ENCODE data around the gene TUBB4B. TPM values are rescaled to one million over a fixed set of nuclear protein-coding genes. Genes with fewer than 3 reads are reported as not detected.
A peak's percentile ranks its signal among the peaks of the same experiment; 100 is the strongest.

The TUBB4B gene
- total RNA-seq, 4 donors from 2014 or later: 367 to 753 (median 540) TPM

GRCh38 chr9:137278721-137279711, 37.9 kb downstream of the TUBB4B start:
- 90 to 96% methylated on average over 6 to 38 of the region's 139 CpGs for WGBS, 2 donors
- Histone ChIP-seq H3K36me3 (peaks cover 0 to 43% (median 0%) of the 10 kb centered on the region in 3 donors), H3K4me3 (peak overlapping the region; percentile 43 to 61 (median 56)), H3K27me3 (peaks cover 0 to 50% (median 0%) of the 10 kb centered on the region in 4 donors), H3K27ac (peak overlapping the region in 3 of 4 donors; percentile 81 to 87 (median 86)), H3K4me1 (peaks cover 32 to 67% (median 48%) of the 10 kb centered on the region in 3 donors), H3K9me3 (no peaks in the 10 kb centered on the region)
- TF ChIP-seq POLR2A (IDR thresholded peaks at IDR 0.05): no peak
- TF ChIP-seq, protein P1, sequence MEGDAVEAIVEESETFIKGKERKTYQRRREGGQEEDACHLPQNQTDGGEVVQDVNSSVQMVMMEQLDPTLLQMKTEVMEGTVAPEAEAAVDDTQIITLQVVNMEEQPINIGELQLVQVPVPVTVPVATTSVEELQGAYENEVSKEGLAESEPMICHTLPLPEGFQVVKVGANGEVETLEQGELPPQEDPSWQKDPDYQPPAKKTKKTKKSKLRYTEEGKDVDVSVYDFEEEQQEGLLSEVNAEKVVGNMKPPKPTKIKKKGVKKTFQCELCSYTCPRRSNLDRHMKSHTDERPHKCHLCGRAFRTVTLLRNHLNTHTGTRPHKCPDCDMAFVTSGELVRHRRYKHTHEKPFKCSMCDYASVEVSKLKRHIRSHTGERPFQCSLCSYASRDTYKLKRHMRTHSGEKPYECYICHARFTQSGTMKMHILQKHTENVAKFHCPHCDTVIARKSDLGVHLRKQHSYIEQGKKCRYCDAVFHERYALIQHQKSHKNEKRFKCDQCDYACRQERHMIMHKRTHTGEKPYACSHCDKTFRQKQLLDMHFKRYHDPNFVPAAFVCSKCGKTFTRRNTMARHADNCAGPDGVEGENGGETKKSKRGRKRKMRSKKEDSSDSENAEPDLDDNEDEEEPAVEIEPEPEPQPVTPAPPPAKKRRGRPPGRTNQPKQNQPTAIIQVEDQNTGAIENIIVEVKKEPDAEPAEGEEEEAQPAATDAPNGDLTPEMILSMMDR (IDR thresholded peaks at IDR 0.05): no peak
- DNase-seq: no peak
- intact Hi-C loops (cut with DNase I): no loop called here

DNA sequence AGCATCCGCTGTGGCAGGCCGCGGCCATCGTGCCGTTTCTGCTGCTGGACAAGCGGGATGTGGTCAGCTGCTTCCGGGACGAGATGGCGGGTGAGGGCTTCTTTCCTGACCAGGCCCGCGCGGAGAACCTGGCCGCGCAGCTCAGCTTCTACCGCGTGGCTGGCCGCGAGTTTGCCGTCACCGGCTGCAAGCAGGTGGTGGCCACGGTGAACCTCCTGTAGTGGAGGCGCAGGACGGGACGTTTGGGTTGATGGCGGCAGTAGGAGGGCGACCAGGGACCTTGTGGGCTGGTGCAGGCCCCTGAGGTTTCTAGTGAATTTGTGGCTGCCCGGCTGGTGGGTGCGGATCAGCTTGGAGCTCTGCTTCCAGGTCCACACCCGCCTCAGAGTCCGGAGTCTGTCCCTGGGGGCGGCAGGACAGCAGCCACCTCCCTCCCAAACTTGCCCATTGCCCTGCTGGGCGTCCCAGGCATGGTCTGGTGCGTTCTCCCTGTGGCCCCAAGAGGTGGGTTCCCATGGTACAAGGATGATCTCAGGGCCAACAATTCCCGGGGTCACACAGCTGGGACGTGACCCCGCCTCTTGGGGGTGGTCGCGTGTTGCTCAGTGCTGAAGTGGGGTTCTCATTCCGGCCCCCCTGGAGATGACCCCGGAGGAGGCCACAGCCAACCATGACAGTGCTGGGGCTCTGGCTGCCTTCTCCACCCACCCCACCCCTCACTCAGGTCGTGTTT, 38.8 kb downstream of the TUBB4B start:
- intact Hi-C loops (cut with DNase I): no loop called here
- no peaks in the 10 kb centered on the region for H3K9me3 ChIP-seq
- 82 to 93% methylated on average over 16 to 22 of the region's 41 CpGs for WGBS, 2 donors
- peaks cover 26 to 58% (median 44%) of the 10 kb centered on the region in 3 donors for H3K4me1 ChIP-seq
- no peak overlapping the region for H3K27ac ChIP-seq
- no peak overlapping the region for H3K4me3 ChIP-seq
- H3K36me3 ChIP-seq: peaks cover 0 to 43% (median 0%) of the 10 kb centered on the region in 3 donors
- TF ChIP-seq, protein P1 (IDR thresholded peaks at IDR 0.05): no peak
- no peak for TF ChIP-seq POLR2A (IDR thresholded peaks at IDR 0.05)
- no peak for DNase-seq
- H3K27me3 ChIP-seq: peaks cover 0 to 50% (median 0%) of the 10 kb centered on the region in 4 donors

DNA sequence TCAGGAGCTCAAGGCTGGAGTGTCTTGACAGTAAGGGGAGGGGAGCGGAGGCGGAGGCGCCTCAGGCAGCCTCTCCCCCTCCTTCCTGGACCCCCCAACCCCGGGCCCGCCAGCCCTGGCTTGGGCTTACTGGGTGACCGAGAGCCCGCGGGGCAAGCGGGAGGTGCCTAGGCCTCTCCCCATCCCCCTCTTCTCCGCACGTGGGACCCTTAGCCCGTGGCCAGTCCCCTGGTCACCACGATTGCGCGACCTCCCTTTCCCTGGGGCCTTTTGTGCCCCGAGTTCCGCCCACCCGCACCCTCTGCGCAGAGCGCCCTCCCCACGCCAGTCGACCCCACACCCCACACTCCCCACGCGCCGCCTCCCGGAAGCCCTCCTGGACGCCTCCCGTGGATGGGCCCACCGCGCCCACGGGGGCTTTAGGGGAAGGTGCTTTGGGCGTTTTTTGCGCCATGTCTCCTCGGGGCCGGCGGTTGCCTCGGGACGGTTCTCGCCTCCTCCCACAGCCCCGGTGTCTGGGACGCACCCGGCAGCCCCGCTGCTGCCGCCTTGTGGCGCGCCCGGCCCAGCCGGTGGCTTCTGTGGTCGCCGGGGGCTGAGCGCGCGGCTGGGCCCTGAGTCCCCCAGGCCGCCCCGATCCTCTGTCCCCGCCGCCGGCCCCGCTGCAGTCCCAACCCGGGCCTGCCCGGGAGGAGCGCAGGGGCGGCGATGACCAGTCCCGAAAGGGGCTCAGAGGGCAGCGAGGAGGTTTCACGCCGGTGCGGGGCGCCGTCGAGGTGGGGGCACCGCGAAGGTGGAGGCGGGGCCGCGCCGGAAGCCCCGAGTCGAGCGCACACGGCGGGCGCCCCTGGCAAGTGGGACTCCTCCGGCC, 39.6 kb downstream of the TUBB4B start:
- Histone ChIP-seq H3K27ac (no peak overlapping the region), H3K4me1 (peaks cover 24 to 50% (median 40%) of the 10 kb centered on the region in 3 donors), H3K36me3 (peaks cover 0 to 43% (median 0%) of the 10 kb centered on the region in 3 donors), H3K4me3 (peak overlapping the region in 2 of 4 donors; percentile 16 to 48), H3K9me3 (no peaks in the 10 kb centered on the region), H3K27me3 (peaks cover 0 to 50% (median 0%) of the 10 kb centered on the region in 4 donors)
- no peak for DNase-seq
- no peak for TF ChIP-seq POLR2A (IDR thresholded peaks at IDR 0.05)
- TF ChIP-seq, protein P1 (IDR thresholded peaks at IDR 0.05): peak; percentile 15 to 54 (median 24)
- WGBS, 2 donors: 72 to 83% methylated on average over 8 to 18 of the region's 85 CpGs
- intact Hi-C loops (cut with DNase I): no loop called here

DNA sequence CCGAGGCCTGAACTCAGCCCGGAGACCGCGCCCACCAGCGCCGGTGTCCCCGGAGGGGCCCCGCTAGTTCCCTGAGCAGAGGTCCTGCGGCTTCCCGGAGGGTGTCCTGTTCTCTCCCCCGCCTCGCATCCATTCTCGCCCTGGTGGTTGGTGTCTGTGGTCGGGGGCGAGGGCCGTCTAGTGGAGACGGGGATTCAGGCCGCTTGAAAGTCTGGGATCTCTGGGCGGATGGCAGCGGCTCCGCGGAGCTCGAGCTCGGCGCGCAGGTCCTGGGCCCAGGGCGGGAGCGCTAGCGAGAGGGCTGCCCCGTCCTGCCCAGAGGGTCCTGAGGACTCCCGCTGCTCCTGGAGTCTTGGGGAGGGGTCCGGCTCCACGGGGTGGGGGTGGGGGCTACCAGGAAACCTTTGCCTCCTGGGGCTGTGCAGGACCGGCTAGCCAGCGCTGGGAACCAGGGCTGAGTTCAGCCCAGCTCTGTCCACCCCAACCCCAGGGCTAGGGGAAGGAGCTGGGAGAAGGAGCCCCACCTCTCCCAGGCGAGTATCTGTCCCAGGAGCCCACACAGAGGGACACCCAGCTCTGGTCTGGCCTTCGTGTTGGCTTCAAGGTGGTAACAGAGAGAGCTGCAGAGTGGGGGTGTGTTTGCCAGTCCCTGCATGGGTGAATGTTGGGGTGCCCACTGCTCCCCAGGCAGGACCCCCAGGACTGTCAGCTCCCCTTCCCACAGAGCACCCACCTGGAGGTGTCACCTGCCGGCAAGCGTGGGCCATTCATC, 40.4 kb downstream of the TUBB4B start:
- no peak for DNase-seq
- peaks cover 0 to 43% (median 0%) of the 10 kb centered on the region in 3 donors for H3K36me3 ChIP-seq
- no peak for TF ChIP-seq POLR2A (IDR thresholded peaks at IDR 0.05)
- TF ChIP-seq, protein P1 (IDR thresholded peaks at IDR 0.05): no peak
- 62 to 66% methylated on average over 2 to 7 of the region's 39 CpGs for WGBS, 2 donors
- H3K9me3 ChIP-seq: no peaks in the 10 kb centered on the region
- H3K27me3 ChIP-seq: peaks cover 0 to 50% (median 0%) of the 10 kb centered on the region in 4 donors
- intact Hi-C loops (cut with DNase I): no loop called here
- peaks cover 16 to 42% (median 31%) of the 10 kb centered on the region in 3 donors for H3K4me1 ChIP-seq
- peak overlapping the region in 1 of 4 donors; percentile 48 for H3K4me3 ChIP-seq
- H3K27ac ChIP-seq: no peak overlapping the region
